Activated CD8-positive, alpha-beta T cell treated with anti-CD3 and anti-CD28 coated beads for 36 hours (primary cell): Measurements from ENCODE around the gene PCAT7. TPM values are rescaled to one million over a fixed set of nuclear protein-coding genes. Genes with fewer than 3 reads are reported as not detected.
"Not testable (repeated sequence)": the region's sequence is repeated elsewhere in the genome, so short reads cannot be mapped to it uniquely, and the experiment has no call there.

ENCODE experiments used
- ATAC-seq: fragments of 200-7000 bp; cut with Tn5 transposase; one replicate; pipeline ENCODE4 v1.10.0; 2021; ENCODE audit warnings: mild to moderate bottlenecking, moderate library complexity
- CTCF ChIA-PET: fragments of 350-600 bp; sonication (Branson Sonifier 250); formaldehyde crosslinking; loops from one replicate; lab custom pipeline; 2021; ENCODE audit warnings: antibody characterized with exemption; lab: Charles Lee
- POLR2A ChIA-PET: fragments of 350-600 bp; sonication (Branson Sonifier 250); formaldehyde crosslinking; loops from one replicate; lab custom pipeline; 2021; ENCODE audit warnings: antibody characterized with exemption; lab: Charles Lee
- DNase-seq: peaks from one replicate; pipeline ENCODE4 v3.0.0-alpha.2; 2020
- H3K27ac Mint-ChIP-seq: one replicate; pipeline ENCODE4 v1.8.0; 2021; ENCODE audit warnings: mild to moderate bottlenecking, mixed read lengths
- H3K27me3 Mint-ChIP-seq: one replicate; pipeline ENCODE4 v1.8.0; 2021; ENCODE audit warnings: mixed read lengths
- H3K36me3 Mint-ChIP-seq: one replicate; pipeline ENCODE4 v1.8.0; 2021; ENCODE audit warnings: low read depth, mixed read lengths
- H3K4me1 Mint-ChIP-seq: one replicate; pipeline ENCODE4 v1.8.0; 2021; ENCODE audit warnings: low read depth, mixed read lengths
- H3K4me3 Mint-ChIP-seq: one replicate; pipeline ENCODE4 v1.8.0; 2021; ENCODE audit warnings: mild to moderate bottlenecking, moderate library complexity, mixed read lengths
- H3K9me3 Mint-ChIP-seq: one replicate; pipeline ENCODE4 v1.8.0; 2021; ENCODE audit warnings: mixed read lengths
- CTCF ChIP-seq: fragments of 200-600 bp; IDR thresholded peaks from one replicate; pipeline ENCODE4 v1.8.0; 2022; ENCODE audit warnings: antibody characterized with exemption, mild to moderate bottlenecking
- intact Hi-C: fragments of 100-400 bp; cut with micrococcal nuclease; formaldehyde crosslinking; loops from one replicate; pipeline ENCODE4 v1.10.0; 2022
- total RNA-seq, 2 experiments: library from RNA; stranded (reverse); gene quantifications; one replicate each; pipeline ENCODE4 v1.2.3, GENCODE V29; 2021

Gene PCAT7
- total RNA-seq = not detected

GRCh38 chr9:94554439-94555331 lies at the start of gene PCAT7:
Gene PCAT7, plus strand, starts transcription at chr9:94555083.
- ATAC-seq (peak; percentile 82), DNase-seq (peak; percentile 57)
- Mint-ChIP-seq H3K36me3 (no peaks in the 10 kb centered on the region), H3K4me1 (no peaks in the 10 kb centered on the region), H3K27ac (no peak within 1 kb of the TSS), H3K27me3 (no peaks in the 10 kb centered on the region), H3K9me3 (no peaks in the 10 kb centered on the region), H3K4me3 (no peak within 1 kb of the TSS)
- intact Hi-C loops = no loop called here
- POLR2A ChIA-PET = no interaction called here
- TF ChIP-seq CTCF = no peak
- CTCF ChIA-PET = interaction anchor here (0.6 to 1.0 kb wide), 6 partner anchors 31 to 1143 kb away, joined by 3 read pairs; no protein-coding TSS in a partner anchor

- CTCF ChIA-PET, intact Hi-C loops, H3K9me3 Mint-ChIP-seq: not testable (repeated sequence)
Observed at GRCh38 chr9:94506370-94506769, 48.5 kb upstream of the PCAT7 start.

GRCh38 chr9:94507531-94508258 lies 47.2 kb upstream of the PCAT7 start:
- POLR2A ChIA-PET = no interaction called here
- ATAC-seq = no peak
- intact Hi-C loops = no loop called here

More at GRCh38 chr9:94506370-94506769, 48.5 kb upstream of the PCAT7 start:
- H3K27me3 Mint-ChIP-seq = peaks cover 14% of the 10 kb centered on the region
- H3K4me1 Mint-ChIP-seq, H3K4me3 Mint-ChIP-seq, POLR2A ChIA-PET, ATAC-seq, H3K27ac Mint-ChIP-seq, H3K36me3 Mint-ChIP-seq, DNase-seq: not testable (repeated sequence)

DNA sequence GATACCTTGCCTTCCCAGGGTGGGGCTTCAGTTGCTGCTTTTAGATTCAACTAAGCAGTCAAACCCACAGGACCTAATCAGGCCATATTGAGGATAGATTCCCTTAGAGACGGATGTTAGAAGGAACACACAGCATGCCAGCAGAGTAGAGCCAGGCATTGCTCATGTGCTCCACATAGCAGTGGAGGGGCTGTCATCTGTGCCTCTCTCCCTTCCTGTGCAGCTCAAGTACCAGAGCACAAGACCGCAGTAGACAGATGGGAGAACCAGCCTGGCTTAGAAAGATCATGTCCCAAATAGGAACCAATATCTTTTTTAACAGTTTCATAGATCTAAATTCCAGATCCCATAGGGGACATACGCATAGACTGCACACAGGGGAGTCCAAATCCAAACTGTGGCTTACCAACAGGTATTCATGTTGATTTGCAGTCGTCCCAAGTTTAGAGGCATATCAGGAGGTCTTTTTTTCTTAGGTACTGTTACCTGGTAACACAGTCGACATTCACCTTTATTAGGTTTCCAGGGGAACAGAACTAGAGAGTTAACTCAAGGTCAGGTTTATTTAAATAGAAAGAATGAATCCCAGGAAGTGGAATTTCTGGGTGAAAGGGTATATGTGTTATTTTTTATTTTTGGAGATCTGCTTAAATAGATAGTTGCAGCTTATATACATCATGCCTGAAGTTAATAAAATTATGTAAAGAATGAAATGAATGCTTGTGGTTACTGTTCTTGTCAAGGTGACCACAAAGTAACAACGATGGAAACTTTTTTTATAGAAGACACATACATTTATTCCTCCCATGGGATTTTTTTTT lies 43.5 kb upstream of the PCAT7 start:
- no peaks in the 10 kb centered on the region for H3K4me1 Mint-ChIP-seq
- peaks cover 2% of the 10 kb centered on the region for H3K9me3 Mint-ChIP-seq
- H3K4me3 Mint-ChIP-seq = no peak overlapping the region
- POLR2A ChIA-PET = no interaction called here
- H3K27me3 Mint-ChIP-seq = peaks cover 6% of the 10 kb centered on the region
- H3K27ac Mint-ChIP-seq = no peak overlapping the region
- intact Hi-C loops = no loop called here
- TF ChIP-seq CTCF = no peak
- CTCF ChIA-PET = interaction anchor here (1.4 kb wide), 1 partner anchor 57 kb away, joined by 3 read pairs; no protein-coding TSS in a partner anchor
- ATAC-seq (no peak), DNase-seq (no peak)
- H3K36me3 Mint-ChIP-seq = no peaks in the 10 kb centered on the region

More at GRCh38 chr9:94507531-94508258, 47.2 kb upstream of the PCAT7 start:
- CTCF ChIA-PET = no interaction called here
- Mint-ChIP-seq H3K4me3 (no peak overlapping the region), H3K9me3 (peaks cover 2% of the 10 kb centered on the region), H3K4me1 (no peaks in the 10 kb centered on the region), H3K36me3 (no peaks in the 10 kb centered on the region), H3K27me3 (peaks cover 14% of the 10 kb centered on the region), H3K27ac (no peak overlapping the region)
- no peak for DNase-seq
- no peak for TF ChIP-seq CTCF

GRCh38 chr9:94511955-94512265 lies 43.0 kb upstream of the PCAT7 start:
- H3K4me3 Mint-ChIP-seq = no peak overlapping the region
- DNase-seq (no peak), ATAC-seq (no peak)
- no peaks in the 10 kb centered on the region for H3K9me3 Mint-ChIP-seq
- no peak for TF ChIP-seq CTCF
- peaks cover 4% of the 10 kb centered on the region for H3K27me3 Mint-ChIP-seq
- no peaks in the 10 kb centered on the region for H3K36me3 Mint-ChIP-seq
- no peak overlapping the region for H3K27ac Mint-ChIP-seq
- ChIA-PET CTCF (interaction anchor here (1.4 kb wide), 1 partner anchor 58 kb away, joined by 3 read pairs; no protein-coding TSS in a partner anchor), POLR2A (no interaction called here)
- intact Hi-C loops = no loop called here
- no peaks in the 10 kb centered on the region for H3K4me1 Mint-ChIP-seq
